H9 (cell line): ENCODE measurements around the gene RBM4B. TPM values are rescaled to one million over a fixed set of nuclear protein-coding genes. Genes with fewer than 3 reads are reported as not detected.

ENCODE experiments used
- DNase-seq: peaks from one replicate; pipeline ENCODE4 v3.0.0-alpha.2; 2017
- H2AFZ ChIP-seq: one replicate; pipeline ENCODE4 v1.6.1; 2013; ENCODE audit warnings: mild to moderate bottlenecking, low read length, control low read depth, moderate library complexity
- H2AK5ac ChIP-seq: 2 replicates; pipeline ENCODE4 v1.6.1; 2013; ENCODE audit warnings: low read length, control low read depth, mixed read lengths; ENCODE audit not compliant: insufficient read length
- H2BK120ac ChIP-seq: one replicate; pipeline ENCODE4 v1.6.1; 2013; ENCODE audit warnings: low read depth, mild to moderate bottlenecking, low read length, control low read depth, inconsistent platforms; ENCODE audit not compliant: poor library complexity, severe bottlenecking
- H2BK12ac ChIP-seq: 2 replicates; pipeline ENCODE4 v1.6.1; 2013; ENCODE audit warnings: low read length, control low read depth, mixed read lengths, low read depth; ENCODE audit not compliant: insufficient read length
- H2BK15ac ChIP-seq: 2 replicates; pipeline ENCODE4 v1.6.1; 2013; ENCODE audit warnings: low read depth, low read length, control low read depth
- H2BK20ac ChIP-seq: one replicate; pipeline ENCODE4 v1.6.1; 2013; ENCODE audit warnings: low read depth, mild to moderate bottlenecking, low read length, control low read depth, inconsistent platforms; ENCODE audit not compliant: poor library complexity, severe bottlenecking
- H2BK5ac ChIP-seq: 2 replicates; pipeline ENCODE4 v1.6.1; 2013; ENCODE audit warnings: low read length, control low read depth, mixed read lengths; ENCODE audit not compliant: insufficient read length
- H3K14ac ChIP-seq: 2 replicates; pipeline ENCODE4 v1.6.1; 2013; ENCODE audit warnings: low read length, control low read depth; ENCODE audit not compliant: insufficient read depth
- H3K18ac ChIP-seq: 2 replicates; pipeline ENCODE4 v1.6.1; 2013; ENCODE audit warnings: low read depth, mild to moderate bottlenecking, mixed read lengths, low read length, control low read depth; ENCODE audit not compliant: insufficient read length
- H3K23ac ChIP-seq: 2 replicates; pipeline ENCODE4 v1.6.1; 2013; ENCODE audit warnings: low read length, control low read depth, mixed read lengths, low read depth; ENCODE audit not compliant: insufficient read length
- H3K23me2 ChIP-seq: 2 replicates; pipeline ENCODE4 v1.6.1; 2013; ENCODE audit warnings: low read depth, mild to moderate bottlenecking, mixed read lengths, low read length, control low read depth; ENCODE audit not compliant: insufficient read length, poor library complexity, severe bottlenecking
- H3K27ac ChIP-seq: 2 replicates; pipeline ENCODE4 v1.5.1; 2013; ENCODE audit warnings: low read length, control low read depth, mixed read lengths, low read depth; ENCODE audit not compliant: insufficient read length
- H3K27me3 ChIP-seq: 2 replicates; pipeline ENCODE4 v1.6.1; 2013; ENCODE audit warnings: low read length, control low read depth, inconsistent platforms; ENCODE audit not compliant: insufficient read depth
- H3K4ac ChIP-seq: 2 replicates; pipeline ENCODE4 v1.6.1; 2013; ENCODE audit warnings: low read depth, mild to moderate bottlenecking, control low read depth, inconsistent platforms, low read length, moderate library complexity
- H3K4me1 ChIP-seq: 2 replicates; pipeline ENCODE4 v1.6.1; 2013; ENCODE audit warnings: low read length, control low read depth, inconsistent platforms; ENCODE audit not compliant: insufficient read depth
- H3K4me2 ChIP-seq: 2 replicates; pipeline ENCODE4 v1.6.1; 2013; ENCODE audit warnings: low read length, control low read depth, mixed read lengths; ENCODE audit not compliant: insufficient read length, insufficient read depth
- H3K56ac ChIP-seq: 2 replicates; pipeline ENCODE4 v1.6.1; 2013; ENCODE audit warnings: low read depth, mild to moderate bottlenecking, mixed read lengths, low read length, control low read depth; ENCODE audit not compliant: insufficient read length
- H3K79me1 ChIP-seq: 2 replicates; pipeline ENCODE4 v1.6.1; 2013; ENCODE audit warnings: low read depth, mild to moderate bottlenecking, moderate library complexity, low read length, control low read depth, inconsistent platforms; ENCODE audit not compliant: insufficient read depth, poor library complexity, severe bottlenecking
- H3K79me2 ChIP-seq: 2 replicates; pipeline ENCODE4 v1.6.1; 2013; ENCODE audit warnings: low read length, control low read depth, inconsistent platforms; ENCODE audit not compliant: insufficient read depth
- H3K9ac ChIP-seq: 2 replicates; pipeline ENCODE4 v1.6.1; 2013; ENCODE audit warnings: low read length, control low read depth, mixed read lengths; ENCODE audit not compliant: insufficient read length; ENCODE audit errors: extremely low read depth
- H3K9me3 ChIP-seq: one replicate; pipeline ENCODE4 v1.6.1; 2013; ENCODE audit warnings: low read depth, low read length, inconsistent platforms; ENCODE audit not compliant: control insufficient read depth
- H3T11ph ChIP-seq: one replicate; pipeline ENCODE4 v1.6.1; 2013; ENCODE audit warnings: mild to moderate bottlenecking, low read length, control low read depth, inconsistent platforms
- H4K20me1 ChIP-seq: one replicate; pipeline ENCODE4 v1.6.1; 2013; ENCODE audit not compliant: control insufficient read depth, insufficient read length, insufficient read depth
- H4K5ac ChIP-seq: 2 replicates; pipeline ENCODE4 v1.6.1; 2013; ENCODE audit warnings: low read depth, mild to moderate bottlenecking, mixed read lengths, low read length, control low read depth; ENCODE audit not compliant: insufficient read length
- H4K8ac ChIP-seq: replicated peaks from 2 replicates; pipeline ENCODE4 v1.6.1; 2013; ENCODE audit warnings: low read length, control low read depth, mixed read lengths, low read depth; ENCODE audit not compliant: insufficient read length
- H4K91ac ChIP-seq: 2 replicates; pipeline ENCODE4 v1.6.1; 2013; ENCODE audit warnings: low read depth, mild to moderate bottlenecking, moderate library complexity, mixed read lengths, low read length, control low read depth; ENCODE audit not compliant: insufficient read length
- H3K27ac Mint-ChIP-seq, 3 experiments: 2 replicates in 2 of 3; 3 replicates in 1 of 3; pipeline ENCODE4 v1.8.0; 2020 to 2021; ENCODE audit warnings: mixed read lengths in 3 of 3, mild to moderate bottlenecking in 1 of 3, moderate library complexity in 1 of 3
- H3K27me3 Mint-ChIP-seq: 2 replicates; pipeline ENCODE4 v1.8.0; 2021; ENCODE audit warnings: low read depth, mild to moderate bottlenecking, moderate library complexity, mixed read lengths
- H3K36me3 Mint-ChIP-seq, 3 experiments: 2 replicates in 2 of 3; 3 replicates in 1 of 3; pipeline ENCODE4 v1.8.0; 2020 to 2021; ENCODE audit warnings: low read depth in 3 of 3, mixed read lengths in 3 of 3; ENCODE audit not compliant: insufficient read depth in 1 of 3
- H3K4me1 Mint-ChIP-seq, 2 experiments: 2 replicates each; pipeline ENCODE4 v1.8.0; 2020; ENCODE audit warnings: mixed read lengths in 2 of 2
- H3K4me3 Mint-ChIP-seq, 2 experiments: 2 replicates in 1 of 2; 3 replicates in 1 of 2; pipeline ENCODE4 v1.8.0; 2020 to 2021; ENCODE audit warnings: mild to moderate bottlenecking in 2 of 2, mixed read lengths in 2 of 2, moderate library complexity in 1 of 2
- H3K9me3 Mint-ChIP-seq, 2 experiments: 2 replicates in 1 of 2; 3 replicates in 1 of 2; pipeline ENCODE4 v1.8.0; 2020; ENCODE audit warnings: mild to moderate bottlenecking in 2 of 2, mixed read lengths in 2 of 2, moderate library complexity in 1 of 2
- WGBS: extraction: QIAGEN DNeasy Blood & Tissue Kit; methylation state at CpG from one replicate; pipeline ENCODE4 v1.1.7; 2013; ENCODE audit warnings: missing lambda C conversion rate, low lambda C conversion rate, mixed read lengths; ENCODE audit not compliant: insufficient read length; ENCODE audit errors: extremely low coverage; 5-methylcytosine and 5-hydroxymethylcytosine counted together
- total RNA-seq: library from RNA; stranded (reverse); gene quantifications from 2 replicates; pipeline ENCODE4 v1.2.1, GENCODE V29; 2021
- TF ChIP-seq, protein P1 (sequence below): fragments of 200-600 bp; sonication (generic); conservative IDR thresholded peaks from 3 replicates; pipeline ENCODE4 v1.8.0; 2021; ENCODE audit warnings: antibody characterized with exemption, mild to moderate bottlenecking

RBM4B gene
- total RNA-seq, 1 experiment from 2014 or later = 34.0 TPM

DNA sequence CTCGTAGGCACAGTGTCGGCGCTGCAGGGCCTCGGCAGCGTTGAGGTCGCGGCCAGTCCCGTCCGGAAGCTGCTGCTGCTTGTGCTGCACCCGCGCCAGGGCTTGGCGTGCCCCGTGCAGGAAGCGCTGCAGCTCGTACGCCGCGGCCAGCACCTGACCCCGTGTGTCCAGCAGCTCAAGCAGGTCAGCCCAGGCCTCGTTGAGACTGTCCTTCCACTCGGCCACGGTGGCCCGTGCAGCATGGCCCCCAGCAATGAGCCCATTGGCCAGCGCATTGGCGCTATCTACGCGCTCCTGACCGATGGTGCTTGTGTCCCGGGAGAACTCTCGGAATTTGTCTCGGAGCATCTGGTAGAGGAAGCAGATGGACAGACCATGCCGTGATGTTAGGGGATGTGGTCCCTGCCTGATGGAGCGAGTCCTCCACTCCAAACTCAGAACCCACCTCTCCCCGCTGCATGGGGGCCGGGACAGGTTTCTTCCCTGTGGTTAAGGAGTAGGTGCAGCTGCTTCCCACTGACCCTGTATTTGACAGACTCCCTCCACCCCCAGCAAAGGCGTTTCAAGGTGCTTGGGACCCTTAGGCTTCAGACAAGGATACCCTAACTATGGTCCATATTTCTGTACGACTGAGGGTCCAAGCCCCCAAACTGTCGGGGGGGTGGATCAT, 13.8 kb upstream of the RBM4B start:
- Histone ChIP-seq H3K4ac (no peak overlapping the region), H2AFZ (no peak overlapping the region), H4K91ac (no peak overlapping the region), H3K9me3 (no peaks in the 10 kb centered on the region), H2AK5ac (no peak overlapping the region), H4K20me1 (no peaks in the 10 kb centered on the region), H3K18ac (no peak overlapping the region), H3K4me2 (no peak overlapping the region), H2BK15ac (no peak overlapping the region), H3K27me3 (no peaks in the 10 kb centered on the region), H3K79me1 (no peaks in the 10 kb centered on the region), H4K8ac (no peak overlapping the region), H3K23ac (no peak overlapping the region), H3K23me2 (no peaks in the 10 kb centered on the region), H3K9ac (no peak overlapping the region), H3K27ac (no peak overlapping the region), H3K79me2 (no peaks in the 10 kb centered on the region), H2BK20ac (no peak overlapping the region), H2BK120ac (no peak overlapping the region), H3T11ph (no peak overlapping the region), H3K56ac (no peak overlapping the region), H2BK12ac (no peak overlapping the region), H2BK5ac (no peak overlapping the region), H4K5ac (no peak overlapping the region), H3K14ac (no peak overlapping the region), H3K4me1 (no peaks in the 10 kb centered on the region)
- WGBS = no CpG with 5 or more reads among the region's 38 CpGs
- Mint-ChIP-seq H3K4me3 (no peak overlapping the region), H3K27ac (peak overlapping the region in 2 of 3 experiments; percentile 25 to 33; a peak in 2 of 7 replicates), H3K27me3 (no peaks in the 10 kb centered on the region), H3K36me3 (peaks cover 14 to 92% (median 91%) of the 10 kb centered on the region in 3 experiments), H3K4me1 (peaks cover 5 to 8% of the 10 kb centered on the region in 2 experiments; a peak in 1 of 4 replicates), H3K9me3 (no peaks in the 10 kb centered on the region; a peak in 1 of 5 replicates)
- DNase-seq = no peak
- TF ChIP-seq, protein P1, sequence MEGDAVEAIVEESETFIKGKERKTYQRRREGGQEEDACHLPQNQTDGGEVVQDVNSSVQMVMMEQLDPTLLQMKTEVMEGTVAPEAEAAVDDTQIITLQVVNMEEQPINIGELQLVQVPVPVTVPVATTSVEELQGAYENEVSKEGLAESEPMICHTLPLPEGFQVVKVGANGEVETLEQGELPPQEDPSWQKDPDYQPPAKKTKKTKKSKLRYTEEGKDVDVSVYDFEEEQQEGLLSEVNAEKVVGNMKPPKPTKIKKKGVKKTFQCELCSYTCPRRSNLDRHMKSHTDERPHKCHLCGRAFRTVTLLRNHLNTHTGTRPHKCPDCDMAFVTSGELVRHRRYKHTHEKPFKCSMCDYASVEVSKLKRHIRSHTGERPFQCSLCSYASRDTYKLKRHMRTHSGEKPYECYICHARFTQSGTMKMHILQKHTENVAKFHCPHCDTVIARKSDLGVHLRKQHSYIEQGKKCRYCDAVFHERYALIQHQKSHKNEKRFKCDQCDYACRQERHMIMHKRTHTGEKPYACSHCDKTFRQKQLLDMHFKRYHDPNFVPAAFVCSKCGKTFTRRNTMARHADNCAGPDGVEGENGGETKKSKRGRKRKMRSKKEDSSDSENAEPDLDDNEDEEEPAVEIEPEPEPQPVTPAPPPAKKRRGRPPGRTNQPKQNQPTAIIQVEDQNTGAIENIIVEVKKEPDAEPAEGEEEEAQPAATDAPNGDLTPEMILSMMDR = no peak
